AG04449 (cell line): ENCODE measurements around the gene UBXN10.

Experiments used
- CTCF ChIA-PET: fragments of 350-600 bp; formaldehyde crosslinking; extraction: SDS; loops from one replicate; lab custom pipeline; 2021; ENCODE audit warnings: antibody characterized with exemption; lab: Yijun Ruan, JAX
- POLR2A ChIA-PET: fragments of 400-600, 350-600 bp; formaldehyde crosslinking; extraction: SDS; loops from one replicate; lab custom pipeline; 2020; ENCODE audit warnings: antibody characterized with exemption, inconsistent platforms; lab: Yijun Ruan, JAX
- DNase-seq: peaks from one replicate; pipeline ENCODE4 v3.0.0-alpha.2; 2010; ENCODE audit warnings: low read depth, low spot score
- H3K4me3 ChIP-seq: 2 replicates; pipeline ENCODE4 v1.5.1; 2011; ENCODE audit warnings: low read depth, mild to moderate bottlenecking, control low read depth, low read length
- CTCF ChIP-seq: IDR thresholded peaks from one replicate; pipeline ENCODE4 v1.5.1; 2011; ENCODE audit warnings: mild to moderate bottlenecking, moderate library complexity, low read length, control low read depth, inconsistent platforms; ENCODE audit not compliant: insufficient read depth; ENCODE audit errors: missing control alignments

UBXN10 gene

GRCh38 chr1:20183616-20184271 is 2.2 kb upstream of the UBXN10 start:
- ChIA-PET CTCF (interaction anchor here (1.0 to 1.9 kb wide), 3 partner anchors 11 to 207 kb away, joined by 3 to 10 read pairs (median 4); no protein-coding TSS in a partner anchor), POLR2A (no interaction called here)
- no peak overlapping the region for H3K4me3 ChIP-seq
- no peak for TF ChIP-seq CTCF
- DNase-seq: no peak

GRCh38 chr1:20184481-20184900 is 1.4 kb upstream of the UBXN10 start:
- DNase-seq: no peak
- TF ChIP-seq CTCF: no peak
- ChIA-PET CTCF (interaction anchor here (1.0 to 1.9 kb wide), 2 partner anchors 11 to 29 kb away, joined by 3 to 10 read pairs; no protein-coding TSS in a partner anchor), POLR2A (no interaction called here)
- no peak overlapping the region for H3K4me3 ChIP-seq

GRCh38 chr1:20184997-20185833 is 681 bp upstream of the UBXN10 start:
- CTCF ChIA-PET: no interaction called here
- no peak for DNase-seq
- TF ChIP-seq CTCF: no peak
- POLR2A ChIA-PET: no interaction called here
- H3K4me3 ChIP-seq: no peak overlapping the region

- POLR2A ChIA-PET: no interaction called here
- no peak for TF ChIP-seq CTCF
- no peak for DNase-seq
- H3K4me3 ChIP-seq: no peak overlapping the region
- CTCF ChIA-PET: interaction anchor here (0.9 to 1.6 kb wide), 3 partner anchors 8 to 35 kb away, joined by 4 read pairs; no protein-coding TSS in a partner anchor
These were observed 1.4 kb downstream of the UBXN10 start for GRCh38 chr1:20187103-20187812.

- ChIA-PET CTCF (interaction anchor here (0.9 to 1.6 kb wide), 4 partner anchors 8 to 213 kb away, joined by 4 read pairs; no protein-coding TSS in a partner anchor), POLR2A (no interaction called here)
- TF ChIP-seq CTCF: no peak
- H3K4me3 ChIP-seq: no peak overlapping the region
- no peak for DNase-seq
These were observed 2.0 kb downstream of the UBXN10 start for GRCh38 chr1:20187813-20188454.
